Endothelial cell of umbilical vein (primary cell): ENCODE results near the gene DUSP22. TPM values are rescaled to one million over a fixed set of nuclear protein-coding genes. Genes with fewer than 3 reads are reported as not detected.

Experiments
- BruUV-seq: library from RNA; stranded (reverse); fragments of 400-500 nt; replicated peaks from 2 replicates; lab custom pipeline; 2021; lab: Mats Ljungman, UMichigan
- CTCF ChIA-PET: fragments of 300-600, 350-600 bp; sonication (Branson Sonifier 250); formaldehyde crosslinking; loops from one replicate; lab custom pipeline; 2021; ENCODE audit warnings: antibody characterized with exemption, inconsistent platforms; lab: Charles Lee
- POLR2A ChIA-PET: fragments of 300-600, 350-600 bp; sonication (Branson Sonifier 250); formaldehyde crosslinking; loops from one replicate; lab custom pipeline; 2021; ENCODE audit warnings: antibody characterized with exemption, inconsistent platforms; lab: Charles Lee
- DNase-seq: peaks from one replicate; pipeline ENCODE4 v3.0.0-alpha.2; 2011; ENCODE audit warnings: low read depth, low spot score
- FAIRE-seq: peaks from 2 replicates; lab custom pipeline; 2011; peaks lifted over from hg19 to GRCh38; lab: Jason Lieb, UNC
- H2AFZ ChIP-seq: 2 replicates; pipeline ENCODE4 v1.6.0; 2012; ENCODE audit warnings: low read depth, low read length, control low read depth, inconsistent platforms
- H3K27ac ChIP-seq: 2 replicates; pipeline ENCODE4 v1.5.1; 2011; ENCODE audit warnings: low read depth, mild to moderate bottlenecking, control low read depth, low read length, moderate library complexity; ENCODE audit not compliant: insufficient read depth
- H3K27me3 ChIP-seq, 2 experiments: 2 replicates each; pipeline versions ENCODE4 v1.6.0 to v1.6.1; 2011; ENCODE audit warnings: low read length in 2 of 2, mixed read lengths in 1 of 2; ENCODE audit not compliant: control insufficient read depth in 2 of 2, insufficient read depth in 2 of 2
- H3K36me3 ChIP-seq, 2 experiments: 2 replicates in 1 of 2; 3 replicates in 1 of 2; pipeline ENCODE4 v1.5.1; 2011; ENCODE audit warnings: low read length in 2 of 2, mild to moderate bottlenecking in 1 of 2, moderate library complexity in 1 of 2; ENCODE audit not compliant: control insufficient read depth in 2 of 2, insufficient read depth in 2 of 2; ENCODE audit errors: extremely low read depth in 1 of 2
- H3K4me1 ChIP-seq: 3 replicates; pipeline ENCODE4 v1.5.1; 2011; ENCODE audit warnings: mild to moderate bottlenecking, low read length; ENCODE audit not compliant: control insufficient read depth, insufficient read depth; ENCODE audit errors: extremely low read depth
- H3K4me2 ChIP-seq: 2 replicates; pipeline ENCODE4 v1.6.1; 2011; ENCODE audit warnings: low read length, control low read depth, mixed read lengths; ENCODE audit not compliant: insufficient read depth
- H3K4me3 ChIP-seq, 3 experiments: fragments of 200-600 bp in 1 of 3; sonication (generic), shearing (Covaris generic) in 1 of 3; replicated peaks in 1 of 3; 2 replicates each; pipeline ENCODE4 v1.5.1; 2011 to 2016; ENCODE audit warnings: control low read depth in 3 of 3, low read length in 3 of 3, mild to moderate bottlenecking in 2 of 3, inconsistent platforms in 1 of 3, low read depth in 1 of 3, moderate library complexity in 1 of 3; ENCODE audit not compliant: insufficient read depth in 1 of 3
- H3K79me2 ChIP-seq: 2 replicates; pipeline ENCODE4 v1.6.0; 2012; ENCODE audit warnings: low read length, inconsistent platforms; ENCODE audit not compliant: control insufficient read depth, insufficient read depth
- H3K9ac ChIP-seq: replicated peaks from 2 replicates; pipeline ENCODE3; 2011; ENCODE audit warnings: low read length, control low read depth; ENCODE audit not compliant: insufficient read depth; ENCODE audit errors: extremely low read depth
- H3K9me1 ChIP-seq: replicated peaks from 3 replicates; pipeline ENCODE4 v1.6.0; 2011; ENCODE audit warnings: mild to moderate bottlenecking, low read length; ENCODE audit not compliant: control insufficient read depth, insufficient read depth; ENCODE audit errors: extremely low read depth
- H3K9me3 ChIP-seq: replicated peaks from 2 replicates; pipeline ENCODE4 v1.5.1; 2012; ENCODE audit warnings: low read length, inconsistent platforms; ENCODE audit not compliant: control insufficient read depth, insufficient read depth
- H4K20me1 ChIP-seq: replicated peaks from 2 replicates; pipeline ENCODE3; 2011; ENCODE audit warnings: mild to moderate bottlenecking, low read length; ENCODE audit not compliant: control insufficient read depth, insufficient read depth; ENCODE audit errors: extremely low read depth
- CTCF ChIP-seq, 2 donors: IDR thresholded peaks; 1 replicate in 1 of 2; 2 replicates in 1 of 2; pipeline ENCODE4 v1.5.1; 2011; ENCODE audit warnings: low read length in 2 of 2, mild to moderate bottlenecking in 2 of 2, moderate library complexity in 2 of 2, control low read depth in 1 of 2, inconsistent platforms in 1 of 2, low read depth in 1 of 2; ENCODE audit not compliant: insufficient read depth in 1 of 2; ENCODE audit errors: extremely low read depth in 1 of 2
- EZH2 ChIP-seq: IDR thresholded peaks from 2 replicates; pipeline ENCODE4 v1.6.1; 2012; ENCODE audit warnings: borderline replicate concordance, low read depth, mild to moderate bottlenecking, moderate library complexity, low read length, inconsistent platforms; ENCODE audit not compliant: severe bottlenecking
- FOS ChIP-seq: IDR thresholded peaks from 2 replicates; pipeline ENCODE4 v1.6.1; 2011; ENCODE audit warnings: mild to moderate bottlenecking, low read length, moderate library complexity, borderline replicate concordance; ENCODE audit not compliant: insufficient read depth
- GATA2 ChIP-seq: IDR thresholded peaks from 2 replicates; pipeline ENCODE4 v1.7.0; 2011; ENCODE audit warnings: low read depth, mild to moderate bottlenecking, moderate library complexity, mixed read lengths, low read length; ENCODE audit not compliant: insufficient read length, insufficient read depth
- MAX ChIP-seq: IDR thresholded peaks from 2 replicates; pipeline ENCODE4 v1.6.1; 2011; ENCODE audit not compliant: insufficient read depth, insufficient read length
- MYC ChIP-seq: IDR thresholded peaks from one replicate; pipeline ENCODE4 v1.6.1; 2011; ENCODE audit warnings: mild to moderate bottlenecking, low read depth, low read length
- POLR2A ChIP-seq: IDR thresholded peaks from 2 replicates; pipeline ENCODE4 v1.6.1; 2012; ENCODE audit warnings: low read depth, mild to moderate bottlenecking, control low read depth, low read length
- POLR2AphosphoS5 ChIP-seq: IDR thresholded peaks from 2 replicates; pipeline ENCODE4 v1.6.1; 2012; ENCODE audit warnings: low read depth, mild to moderate bottlenecking, control low read depth, low read length, moderate library complexity; ENCODE audit not compliant: insufficient read depth
- dilution Hi-C: fragments of 300-500 bp; cut with MboI; formaldehyde crosslinking; loops from one replicate; pipeline ENCODE4 v1.15.0; 2019; ENCODE audit warnings: low sequenced_read_pairs; ENCODE audit not compliant: extremely low pct_ligation_motif_present
- intact Hi-C: fragments of 100-400 bp; cut with micrococcal nuclease; formaldehyde crosslinking; loops from one replicate; pipeline ENCODE4 v1.10.0; 2022
- polyA plus RNA-seq, 4 experiments: library from polyadenylated mRNA; depleted of rRNA in 3 of 4; stranded (reverse) in 3 of 4; unstranded in 1 of 4; fragments of >200 nt; gene quantifications; 2 replicates each; pipeline versions ENCODE4 v1.2.1 to v1.2.3, GENCODE V29; 2011 to 2012; ENCODE audit warnings: missing spikeins in 1 of 4
- total RNA-seq: library from RNA; stranded (reverse); gene quantifications from 2 replicates; pipeline ENCODE4 v1.2.3, GENCODE V29; 2021

DUSP22 gene
- total and polyA plus RNA-seq, 2 donors (not counting 3 experiments of a cell fraction or from before 2014, with no cell fraction given): 23.2 to 33.9 TPM

- Histone ChIP-seq H3K4me2 (no peak overlapping the region), H3K9ac (no peak overlapping the region), H4K20me1 (no peaks in the 10 kb centered on the region), H3K27me3 (peaks cover 0 to 7% of the 10 kb centered on the region in 2 experiments), H2AFZ (no peak overlapping the region), H3K36me3 (no peaks in the 10 kb centered on the region), H3K79me2 (no peaks in the 10 kb centered on the region), H3K27ac (no peak overlapping the region), H3K4me1 (no peaks in the 10 kb centered on the region), H3K9me1 (no peaks in the 10 kb centered on the region), H3K9me3 (no peaks in the 10 kb centered on the region), H3K4me3 (no peak overlapping the region)
- intact Hi-C loops (loop anchor here (5.0 kb wide), 1 partner anchor 187 kb away; no protein-coding TSS in a partner anchor), dilution Hi-C loops (no loop called here)
- BruUV-seq: no TSS peak
- TF ChIP-seq POLR2AphosphoS5: no peak
- DNase-seq (no peak), FAIRE-seq (no peak)
- CTCF ChIA-PET: interaction anchor here (0.9 to 1.1 kb wide), 3 partner anchors 62 to 185 kb away, joined by 3 to 5 read pairs (median 3); no protein-coding TSS in a partner anchor
- POLR2A ChIA-PET: no interaction called here
These were observed 81.8 kb downstream of the DUSP22 start for GRCh38 chr6:373773-374724.

- BruUV-seq: no TSS peak
- intact Hi-C loops: loop anchor here (5.0 kb wide), 1 partner anchor 188 kb away; no protein-coding TSS in a partner anchor
- dilution Hi-C loops: no loop called here
- H3K4me1 ChIP-seq: no peaks in the 10 kb centered on the region
- ChIA-PET POLR2A (no interaction called here), CTCF (no interaction called here)
- no peak overlapping the region for H3K9ac ChIP-seq
- DNase-seq: no peak
- peaks cover 0 to 7% of the 10 kb centered on the region in 2 experiments for H3K27me3 ChIP-seq
- no peak overlapping the region for H3K4me3 ChIP-seq
- H2AFZ ChIP-seq: no peak overlapping the region
- no peaks in the 10 kb centered on the region for H3K79me2 ChIP-seq
- TF ChIP-seq GATA2 (no peak), MAX (no peak), POLR2AphosphoS5 (no peak), MYC (no peak), CTCF (IDR thresholded peaks at IDR 0.05; ENCODE audit: extremely low read depth in 1 of 2, insufficient read depth in 1 of 2, low read depth in 1 of 2, low read length in 2 of 2) (no peak), POLR2A (no peak), FOS (no peak), EZH2 (no peak)
- no peaks in the 10 kb centered on the region for H3K36me3 ChIP-seq
- no peaks in the 10 kb centered on the region for H3K9me1 ChIP-seq
- H3K9me3 ChIP-seq: no peaks in the 10 kb centered on the region
- no peak overlapping the region for H3K27ac ChIP-seq
- FAIRE-seq: peak; percentile 21
- H3K4me2 ChIP-seq: no peak overlapping the region
- H4K20me1 ChIP-seq: no peaks in the 10 kb centered on the region
These were observed 82.7 kb downstream of the DUSP22 start for GRCh38 chr6:374956-375355.
